ENCODE results near the gene RECQL5. TPM values are rescaled to one million over a fixed set of nuclear protein-coding genes. Genes with fewer than 3 reads are reported as not detected.
A peak's percentile ranks its signal among the peaks of the same experiment; 100 is the strongest.

RECQL5 gene
- total RNA-seq, 1 donor from 2014 or later = 21.3 TPM

DNA sequence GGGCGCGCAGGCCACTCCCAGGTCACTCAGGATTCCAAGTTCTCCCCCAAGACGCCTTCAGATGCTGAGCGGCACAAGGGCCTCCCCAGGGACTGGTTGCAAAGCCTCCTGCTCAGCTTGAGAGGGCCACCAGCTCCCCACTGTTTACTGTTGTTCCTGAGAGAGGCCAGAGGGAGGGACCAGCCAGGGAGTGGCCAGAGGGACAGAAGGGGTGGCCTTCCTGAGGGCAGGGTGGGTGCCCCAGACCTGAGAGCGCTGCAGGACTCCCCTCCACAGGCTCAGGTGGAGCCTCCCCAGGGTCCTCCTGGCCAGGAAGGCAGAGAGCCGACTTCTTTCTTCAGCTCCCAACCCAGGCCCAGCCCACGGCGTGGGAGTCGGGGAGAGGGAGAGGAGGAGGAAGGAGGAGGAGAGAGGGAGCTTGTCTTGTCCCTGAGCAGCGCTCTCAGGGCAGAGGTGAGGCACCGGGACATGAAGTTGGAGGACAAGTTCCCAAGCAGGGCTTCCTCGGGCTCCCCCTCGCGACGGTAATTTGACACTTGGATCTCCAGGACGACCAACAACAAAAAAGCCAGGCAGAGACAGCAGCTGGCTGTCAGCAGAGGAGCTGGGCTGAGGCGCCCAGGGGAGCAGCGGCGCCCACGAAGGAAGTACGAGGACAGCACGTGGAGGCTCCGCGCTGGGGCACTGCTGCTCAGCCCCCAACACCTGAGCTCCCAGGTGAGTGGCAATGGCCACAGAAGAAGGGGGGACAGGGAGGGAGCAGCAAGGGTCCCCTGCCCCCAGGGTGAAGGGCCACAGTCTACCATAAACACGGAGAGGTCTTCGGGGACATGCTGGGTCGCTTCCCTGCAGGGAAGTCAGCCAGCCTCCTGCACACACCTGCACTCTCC is 33.2 kb downstream of the RECQL5 start:
- peak; percentile 85 for DNase-seq (ENCODE audit: low read depth)

- DNase-seq (ENCODE audit: low read depth) = peak; percentile 78
These were observed 34.0 kb downstream of the RECQL5 start, which contains the start of gene SMIM5 for GRCh38 chr17:75632863-75633485. TSS of gene SMIM5 (plus strand) at chr17:75633434. CDS start at chr17:75640202, 6,768 bp downstream.

DNA sequence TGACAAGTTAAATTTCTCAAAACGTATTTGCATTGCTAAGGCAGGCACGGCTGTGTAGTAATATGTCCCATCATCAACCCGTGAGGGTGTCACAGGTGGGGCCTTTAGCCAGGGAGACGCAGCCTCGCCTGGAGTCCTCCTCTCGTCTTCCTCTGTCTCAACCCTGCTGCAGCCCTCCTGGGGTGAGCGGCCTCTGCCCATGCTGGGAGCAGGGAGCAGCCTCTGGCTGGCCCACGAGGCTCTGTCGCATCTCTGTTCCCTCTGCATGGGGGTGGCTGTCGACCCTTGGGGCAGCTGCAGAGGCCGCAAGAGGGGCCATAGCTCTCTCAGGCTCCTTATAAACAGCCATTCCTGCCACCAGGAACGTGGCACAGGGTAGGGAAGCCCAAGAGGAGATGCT is 34.5 kb downstream of the RECQL5 start:
- DNase-seq (ENCODE audit: low read depth) = no peak

GRCh38 chr17:75631353-75631752 is 35.6 kb downstream of the RECQL5 start:
- no peak for DNase-seq (ENCODE audit: low read depth)

DNA sequence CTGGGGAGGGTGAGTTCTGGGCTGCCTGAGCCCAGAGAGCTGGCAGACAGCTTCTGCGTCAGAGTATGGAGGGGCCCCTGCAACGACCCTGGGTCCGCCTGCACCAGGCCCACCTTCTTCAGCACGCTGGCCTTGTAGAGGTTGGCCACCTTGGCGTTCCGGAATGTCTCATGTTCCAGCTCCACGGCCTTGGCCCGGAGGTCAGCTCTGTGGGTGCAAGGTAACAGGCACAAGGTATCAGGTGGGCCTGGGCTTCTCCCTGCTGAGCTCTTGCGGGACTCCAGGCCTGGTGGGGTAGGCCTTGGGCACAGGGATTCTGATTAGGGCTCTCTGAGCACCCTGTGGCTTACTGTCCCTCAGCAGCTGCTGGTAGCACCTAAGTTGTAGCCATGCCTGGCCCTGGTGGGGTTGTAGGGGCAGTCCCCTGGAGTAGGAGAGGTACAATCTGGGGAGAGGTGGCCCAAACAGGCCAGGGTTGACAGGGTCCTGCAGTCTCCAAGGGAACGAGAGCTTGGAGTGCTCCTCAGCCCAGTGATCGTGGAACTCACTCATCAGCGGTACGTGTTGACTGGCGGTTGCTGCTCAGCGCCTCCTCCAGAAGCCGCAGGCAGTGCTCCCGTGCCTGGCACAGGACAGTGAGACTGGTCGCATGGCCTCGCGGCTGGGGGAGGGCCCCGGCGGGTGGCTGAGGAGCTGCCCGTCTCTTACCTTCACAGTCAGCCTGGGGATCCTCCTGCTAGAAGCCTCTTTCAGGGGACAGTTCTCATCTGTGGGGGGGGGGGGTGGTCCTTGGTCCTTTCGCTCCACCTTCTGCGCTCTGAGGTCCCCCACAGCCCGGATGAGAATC is 36.7 kb downstream of the RECQL5 start:
- no peak for DNase-seq (ENCODE audit: low read depth)

GRCh38 chr17:75629157-75629556 is 37.8 kb downstream of the RECQL5 start:
- no peak for DNase-seq (ENCODE audit: low read depth)

DNA sequence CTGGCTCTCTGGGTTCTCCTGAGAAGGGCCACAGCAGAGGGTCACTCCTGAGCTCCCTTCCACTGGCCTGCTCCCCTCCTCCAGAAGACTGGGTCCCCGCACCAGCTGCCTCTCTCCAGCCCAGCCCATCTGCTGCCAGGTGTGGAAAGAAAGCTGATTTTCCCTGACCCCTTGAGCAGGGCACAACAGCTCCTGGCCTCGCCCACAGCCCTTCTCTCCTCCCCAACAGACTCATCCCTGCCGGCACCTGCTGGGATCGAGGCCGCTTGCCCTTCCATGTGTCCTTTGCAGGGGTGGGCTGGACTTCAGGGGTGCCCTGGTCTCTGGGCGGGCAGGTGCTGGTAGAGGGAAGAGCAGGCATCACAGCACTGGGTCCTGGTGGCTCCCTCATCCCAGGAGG is 38.5 kb downstream of the RECQL5 start:
- DNase-seq (ENCODE audit: low read depth) = no peak

- DNase-seq (ENCODE audit: low read depth) = no peak
These were observed 39.9 kb downstream of the RECQL5 start for GRCh38 chr17:75627094-75627493.

DNA sequence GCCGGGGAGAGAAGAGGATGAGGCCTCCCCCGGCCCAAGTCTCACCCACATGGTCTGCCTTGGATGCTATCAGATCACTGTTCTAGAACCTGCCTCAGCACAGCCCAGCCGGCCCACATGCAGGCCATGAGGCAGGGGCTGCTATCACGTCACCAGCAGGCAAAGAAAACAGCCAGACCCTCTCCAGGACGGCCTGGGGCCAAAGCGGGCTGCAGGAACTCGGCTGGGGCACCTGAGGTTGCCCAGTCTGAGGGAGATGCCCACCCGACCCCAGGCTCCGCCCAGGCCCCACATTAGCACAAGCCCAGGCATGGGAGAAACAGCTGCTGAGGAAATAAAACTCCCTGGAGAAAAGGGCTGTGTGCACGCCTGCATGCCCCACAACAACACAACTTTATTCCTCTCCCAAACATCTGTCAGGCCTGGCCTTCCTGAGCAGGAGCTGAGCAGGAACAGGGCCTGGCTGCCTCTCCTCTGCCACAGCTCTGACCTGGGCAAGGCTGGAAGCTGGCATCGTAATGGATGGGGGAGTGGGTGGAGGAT is 40.4 kb downstream of the RECQL5 start:
- no peak for DNase-seq (ENCODE audit: low read depth)

DNA sequence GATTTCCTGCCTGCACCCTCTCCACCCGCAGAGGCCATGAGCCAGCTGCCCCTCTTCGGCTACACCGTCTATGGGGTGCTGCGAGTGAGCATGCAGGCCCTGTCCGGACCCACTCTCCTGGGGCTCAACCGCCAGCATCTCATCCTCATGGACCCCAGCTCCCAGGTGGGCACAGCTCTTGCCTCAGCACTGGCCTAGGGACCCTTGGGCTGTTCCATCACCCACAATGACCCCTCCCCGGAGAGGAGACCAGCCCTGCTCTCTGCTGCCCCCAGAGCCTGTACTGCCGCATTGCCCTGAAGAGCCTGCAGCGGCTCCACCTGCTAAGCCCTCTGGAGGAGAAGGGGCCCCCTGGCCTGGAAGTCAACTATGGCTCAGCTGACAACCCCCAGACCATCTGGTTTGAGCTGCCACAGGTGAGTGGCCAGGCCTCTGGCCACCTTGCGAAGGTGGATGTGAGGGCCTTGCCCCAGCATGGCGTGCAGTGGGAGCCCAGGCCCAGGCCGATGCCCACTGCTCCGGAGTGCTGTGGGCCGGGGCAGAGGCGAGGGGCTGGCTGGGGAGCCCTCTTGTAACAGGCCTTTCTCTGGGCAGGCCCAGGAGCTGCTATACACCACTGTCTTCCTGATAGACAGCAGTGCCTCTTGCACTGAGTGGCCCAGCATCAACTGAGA is 41.0 kb downstream of the RECQL5 start:
- no peak for DNase-seq (ENCODE audit: low read depth)

DNA sequence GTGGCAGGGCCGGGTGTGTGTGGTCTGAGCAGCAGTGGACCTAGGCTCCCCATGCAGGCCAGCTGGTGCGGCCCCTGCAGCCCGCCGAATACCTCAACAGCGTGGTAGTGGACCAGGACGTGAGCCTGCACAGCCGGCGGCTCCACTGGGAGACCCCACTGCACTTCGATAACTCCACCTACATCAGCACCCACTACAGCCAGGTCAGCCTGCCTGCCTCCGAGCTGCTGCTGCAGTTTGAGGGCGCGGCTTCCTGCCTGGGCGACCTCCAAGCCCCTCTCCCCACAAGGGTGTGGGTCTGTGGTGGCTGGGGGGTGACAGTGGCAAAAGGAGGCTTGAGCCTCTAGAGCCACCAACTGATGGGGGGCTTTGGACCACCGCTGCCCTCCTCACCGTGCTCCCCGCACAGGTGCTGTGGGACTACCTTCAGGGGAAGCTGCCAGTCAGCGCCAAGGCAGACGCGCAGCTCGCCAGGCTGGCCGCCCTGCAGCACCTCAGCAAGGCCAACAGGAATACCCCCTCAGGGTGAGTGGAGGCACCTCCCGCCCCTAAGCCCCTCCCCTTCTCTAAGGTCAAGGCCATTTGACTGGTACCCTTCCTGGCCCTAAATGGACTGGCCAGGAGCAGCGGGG is 42.1 kb downstream of the RECQL5 start:
- DNase-seq (ENCODE audit: low read depth) = no peak

DNA sequence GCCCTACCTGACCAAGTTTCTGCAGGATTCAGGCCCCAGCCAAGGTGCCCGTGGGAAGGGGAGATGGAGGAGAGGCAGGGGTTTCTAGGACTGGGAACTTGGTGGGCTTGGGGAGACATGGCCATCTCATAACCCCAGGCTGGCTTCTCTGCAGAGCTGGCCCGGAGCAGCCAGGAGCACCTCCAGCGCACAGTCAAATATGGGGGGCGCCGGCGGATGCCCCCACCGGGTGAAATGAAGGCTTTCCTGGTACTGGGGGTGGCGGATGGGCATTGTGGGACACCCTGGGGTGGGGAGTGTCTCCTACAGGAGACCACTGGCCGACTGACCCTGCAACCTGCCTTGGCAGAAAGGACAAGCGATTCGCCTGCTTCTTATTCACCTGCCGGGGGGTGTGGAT is 42.9 kb downstream of the RECQL5 start:
- no peak for DNase-seq (ENCODE audit: low read depth)

DNA sequence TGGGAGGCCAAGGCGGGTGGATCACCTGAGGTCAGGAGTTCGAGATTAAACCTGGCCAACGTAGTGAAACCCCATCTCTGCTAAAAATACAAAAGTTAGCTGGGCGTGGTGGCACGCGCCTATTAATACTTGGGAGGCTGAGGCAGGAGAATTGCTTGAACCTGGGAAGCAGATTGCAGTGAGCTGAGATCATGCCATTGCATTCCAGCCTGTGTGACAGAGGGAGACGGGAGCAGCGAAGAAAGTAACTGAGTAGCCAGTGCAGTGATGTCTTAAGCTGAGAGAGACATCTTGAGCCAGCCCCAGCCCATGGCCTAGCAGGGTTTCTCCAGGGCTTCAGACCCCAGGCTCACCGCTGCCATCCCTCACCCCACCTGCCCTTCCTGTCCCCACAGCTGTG is 43.6 kb downstream of the RECQL5 start:
- DNase-seq (ENCODE audit: low read depth) = no peak

GRCh38 chr17:75622771-75623273 is 44.1 kb downstream of the RECQL5 start:
- DNase-seq (ENCODE audit: low read depth) = no peak

DNA sequence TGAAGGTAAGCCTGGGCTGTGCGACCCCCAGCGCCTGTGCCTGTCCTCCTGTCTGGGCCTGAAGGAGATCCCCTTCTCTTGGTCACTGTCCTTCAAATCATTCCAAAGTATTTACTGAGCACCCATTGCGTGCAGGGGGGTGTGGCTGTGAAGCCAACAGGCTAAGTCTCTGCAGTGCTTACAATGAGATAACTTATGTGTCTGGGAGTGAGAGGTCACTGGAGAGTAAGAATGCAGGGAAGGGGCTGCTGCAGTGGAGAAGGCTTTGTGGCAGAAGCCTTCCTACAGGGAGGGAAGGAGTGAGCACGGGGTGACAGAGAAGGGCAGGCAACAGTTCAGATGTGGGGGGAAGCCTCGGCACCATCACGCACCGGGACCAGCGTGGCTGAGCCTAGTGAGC is 44.9 kb downstream of the RECQL5 start:
- DNase-seq (ENCODE audit: low read depth) = no peak

- no peak for DNase-seq (ENCODE audit: low read depth)
These were observed 45.5 kb downstream of the RECQL5 start for GRCh38 chr17:75621489-75621888.

GRCh38 chr17:75619506-75620431 is 47.2 kb downstream of the RECQL5 start:
- no peak for DNase-seq (ENCODE audit: low read depth)

DNA sequence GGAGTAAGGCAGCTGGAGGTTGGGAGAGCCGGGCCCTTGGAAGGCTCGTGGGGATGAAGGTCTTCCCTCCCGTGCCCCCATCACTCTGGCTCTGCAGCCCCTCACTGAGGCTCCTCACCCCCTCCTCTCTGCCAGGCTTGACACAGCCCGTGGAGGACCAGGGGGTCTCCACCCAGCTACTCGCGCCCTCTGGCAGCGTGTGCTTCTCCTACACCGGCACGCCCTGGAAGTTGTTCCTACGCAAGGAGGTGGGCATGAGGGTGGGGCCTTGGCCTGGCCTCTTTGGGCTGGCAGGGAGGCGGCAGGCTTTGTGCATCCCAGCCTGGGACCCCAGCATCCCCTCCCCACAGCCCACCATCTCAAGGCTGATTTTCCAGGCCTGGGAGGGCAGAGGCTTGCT is 49.3 kb downstream of the RECQL5 start:
- no peak for DNase-seq (ENCODE audit: low read depth)

DNA sequence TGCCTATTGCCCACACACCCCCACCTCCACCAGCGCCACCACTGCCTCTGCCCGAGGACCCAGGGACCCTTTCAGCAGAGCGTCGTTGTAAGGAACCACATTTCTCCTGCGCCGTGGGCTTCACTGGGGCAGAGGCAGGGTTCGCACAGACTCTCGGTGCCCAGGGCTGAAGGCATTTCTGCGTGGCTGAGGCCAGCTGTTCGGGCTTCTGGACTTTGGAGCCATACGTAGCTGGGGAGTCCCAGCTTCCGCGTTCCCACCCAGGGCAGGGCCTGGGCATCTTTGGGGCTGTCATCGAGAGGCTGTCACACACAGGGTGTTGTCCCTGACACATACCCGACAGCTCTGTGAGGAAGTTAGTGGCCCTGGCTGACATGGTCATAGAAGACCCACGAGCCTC is 49.7 kb downstream of the RECQL5 start:
- DNase-seq (ENCODE audit: low read depth) = no peak
